ENCODE data around the gene HOXD12.

HOXD12 gene

DNA sequence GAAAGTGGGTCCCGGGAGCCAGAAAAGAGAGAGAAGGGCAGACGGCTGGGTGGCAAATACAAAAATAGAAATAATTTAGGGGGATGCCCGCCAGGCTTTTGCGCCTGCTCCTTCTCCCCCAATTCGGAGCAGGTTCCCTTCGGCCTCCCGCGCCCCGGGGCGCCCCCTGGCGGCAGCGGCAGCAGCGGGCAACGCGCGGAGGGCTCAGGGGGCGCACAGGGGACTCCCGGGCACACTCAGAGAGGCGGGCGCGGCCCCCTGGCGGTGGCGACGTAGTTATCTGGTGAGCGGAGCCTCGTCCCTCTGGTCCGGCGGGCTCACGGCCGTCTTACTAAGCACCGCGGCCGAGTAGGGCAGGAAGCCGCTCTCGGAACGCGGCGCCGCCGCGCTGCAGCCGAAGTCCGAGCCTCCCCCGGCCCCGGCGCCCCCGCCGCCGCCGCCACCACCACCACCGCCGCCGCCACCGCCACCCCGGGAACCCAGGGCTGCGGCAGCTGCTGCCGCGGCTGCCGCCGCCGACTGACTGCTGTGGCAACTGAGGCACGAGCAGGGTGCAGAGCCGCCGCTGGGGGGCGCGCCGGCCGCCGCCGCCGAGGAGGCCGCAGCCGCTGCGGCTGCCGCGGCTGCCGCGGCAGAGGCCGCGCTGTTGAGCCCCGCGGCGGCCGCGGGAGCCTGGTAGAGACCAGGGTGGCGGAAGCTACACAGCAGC lies 19.6 kb upstream of the HOXD12 start:
- H3K27me3 ChIP-seq (replicated peaks), result peaks cover 93% of the 10 kb centered on the region
- H3K36me3 ChIP-seq (replicated peaks), result no peaks in the 10 kb centered on the region
- peak; percentile 55 for TF ChIP-seq CTCF (IDR thresholded peaks at IDR 0.05; ENCODE audit: low read depth, low read length, missing control alignments)
- in situ Hi-C loops (cut with HindIII; ENCODE audit: low pct_ligation_motif_present, low sequenced_read_pairs), result no loop called here
- H3K4me3 ChIP-seq (ENCODE audit: low read depth, low read length), result no peak overlapping the region
- no peak for DNase-seq
- no peak overlapping the region for H3K27ac ChIP-seq

- in situ Hi-C loops (cut with HindIII; ENCODE audit: low pct_ligation_motif_present, low sequenced_read_pairs), result no loop called here
- no peak overlapping the region for H3K27ac ChIP-seq
- DNase-seq, result no peak
- H3K4me3 ChIP-seq (ENCODE audit: low read depth, low read length), result no peak overlapping the region
- TF ChIP-seq CTCF (IDR thresholded peaks at IDR 0.05; ENCODE audit: low read depth, low read length, missing control alignments), result no peak
- H3K36me3 ChIP-seq (replicated peaks), result no peaks in the 10 kb centered on the region
- H3K27me3 ChIP-seq (replicated peaks), result peaks cover 93% of the 10 kb centered on the region
These were observed 18.8 kb upstream of the HOXD12 start for GRCh38 chr2:176080540-176081375.

- TF ChIP-seq CTCF (IDR thresholded peaks at IDR 0.05; ENCODE audit: low read depth, low read length, missing control alignments), result no peak
- H3K4me3 ChIP-seq (ENCODE audit: low read depth, low read length), result no peak overlapping the region
- H3K27me3 ChIP-seq (replicated peaks), result peaks cover 93% of the 10 kb centered on the region
- DNase-seq, result no peak
- in situ Hi-C loops (cut with HindIII; ENCODE audit: low pct_ligation_motif_present, low sequenced_read_pairs), result no loop called here
- no peak overlapping the region for H3K27ac ChIP-seq
- H3K36me3 ChIP-seq (replicated peaks), result no peaks in the 10 kb centered on the region
These were observed 18.2 kb upstream of the HOXD12 start for GRCh38 chr2:176081376-176081836.

DNA sequence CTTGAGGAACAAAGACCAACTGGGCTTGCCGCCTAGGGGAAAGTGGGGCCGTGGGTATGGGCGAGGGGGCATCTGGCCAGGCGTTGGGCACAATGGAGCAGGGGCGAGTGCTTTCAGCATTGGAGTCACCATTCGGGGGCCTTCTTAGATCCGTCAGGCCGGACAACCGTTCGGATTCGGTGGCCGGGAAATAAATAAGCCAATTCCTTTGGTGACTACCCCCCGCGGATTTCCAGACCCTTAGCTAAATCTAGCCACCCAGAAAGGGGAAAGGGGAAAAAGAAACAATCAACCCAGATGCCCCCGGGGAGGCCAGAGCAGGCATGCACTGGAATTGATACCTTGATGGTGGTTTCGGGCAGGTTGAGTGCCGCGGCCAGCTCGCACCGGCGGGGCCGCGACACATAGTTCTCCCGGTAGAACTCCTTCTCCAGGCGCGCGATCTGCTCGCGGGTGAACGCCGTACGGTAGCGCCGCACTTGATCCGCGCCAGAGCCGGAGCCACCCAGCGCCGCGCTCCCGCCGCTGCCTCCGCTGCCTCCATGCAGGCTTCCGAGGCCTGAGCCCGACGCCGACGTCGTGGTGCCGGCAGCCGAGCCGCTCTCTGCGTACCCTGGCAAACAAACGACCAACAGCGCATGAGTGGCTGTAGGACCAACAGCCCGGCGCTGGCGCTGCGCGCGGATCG lies 17.6 kb upstream of the HOXD12 start:
- no peak for TF ChIP-seq CTCF (IDR thresholded peaks at IDR 0.05; ENCODE audit: low read depth, low read length, missing control alignments)
- in situ Hi-C loops (cut with HindIII; ENCODE audit: low pct_ligation_motif_present, low sequenced_read_pairs), result no loop called here
- no peak for DNase-seq
- Histone ChIP-seq H3K4me3 (ENCODE audit: low read depth, low read length) (no peak overlapping the region), H3K36me3 (replicated peaks) (no peaks in the 10 kb centered on the region), H3K27me3 (replicated peaks) (peaks cover 95% of the 10 kb centered on the region), H3K27ac (no peak overlapping the region)

GRCh38 chr2:176082525-176082823 lies 17.1 kb upstream of the HOXD12 start:
- no peak overlapping the region for H3K27ac ChIP-seq
- DNase-seq, result no peak
- in situ Hi-C loops (cut with HindIII; ENCODE audit: low pct_ligation_motif_present, low sequenced_read_pairs), result no loop called here
- no peak for TF ChIP-seq CTCF (IDR thresholded peaks at IDR 0.05; ENCODE audit: low read depth, low read length, missing control alignments)
- H3K4me3 ChIP-seq (ENCODE audit: low read depth, low read length), result no peak overlapping the region
- no peaks in the 10 kb centered on the region for H3K36me3 ChIP-seq (replicated peaks)
- H3K27me3 ChIP-seq (replicated peaks), result peaks cover 95% of the 10 kb centered on the region
